ENCODE measurements around the gene GREM2.

GREM2 gene

GRCh38 chr1:240516069-240516468 is 95.9 kb downstream of the GREM2 start:
- H3K9me3 ChIP-seq (ENCODE audit: insufficient read depth, low read length), result no peaks in the 10 kb centered on the region
- DNase-seq (ENCODE audit: low read depth, low spot score), result no peak
- H3K9ac ChIP-seq (ENCODE audit: insufficient read length, low read depth), result no peak overlapping the region
- H3K36me3 ChIP-seq (ENCODE audit: insufficient read depth, insufficient read length, low read length), result no peaks in the 10 kb centered on the region
- no peaks in the 10 kb centered on the region for H3K27me3 ChIP-seq (ENCODE audit: insufficient read depth, insufficient read length)
- TF ChIP-seq ZNF274 (IDR thresholded peaks at IDR 0.05; ENCODE audit: low read depth, low read length) (no peak), YY1 (IDR thresholded peaks at IDR 0.05; ENCODE audit: insufficient read depth, insufficient read length) (no peak), SUZ12 (IDR thresholded peaks at IDR 0.05; ENCODE audit: extremely low read depth, insufficient read depth, insufficient read length) (no peak)
- H3K4me3 ChIP-seq (ENCODE audit: insufficient read length, low read depth), result no peak overlapping the region
- H3K4me1 ChIP-seq (ENCODE audit: insufficient read depth, insufficient read length), result no peaks in the 10 kb centered on the region

GRCh38 chr1:240515505-240515904 is 96.5 kb downstream of the GREM2 start:
- Histone ChIP-seq H3K4me1 (ENCODE audit: insufficient read depth, insufficient read length) (no peaks in the 10 kb centered on the region), H3K4me3 (ENCODE audit: insufficient read length, low read depth) (no peak overlapping the region), H3K36me3 (ENCODE audit: insufficient read depth, insufficient read length, low read length) (no peaks in the 10 kb centered on the region), H3K27me3 (ENCODE audit: insufficient read depth, insufficient read length) (no peaks in the 10 kb centered on the region), H3K9me3 (ENCODE audit: insufficient read depth, low read length) (no peaks in the 10 kb centered on the region), H3K9ac (ENCODE audit: insufficient read length, low read depth) (no peak overlapping the region)
- no peak for TF ChIP-seq YY1 (IDR thresholded peaks at IDR 0.05; ENCODE audit: insufficient read depth, insufficient read length)
- no peak for TF ChIP-seq SUZ12 (IDR thresholded peaks at IDR 0.05; ENCODE audit: extremely low read depth, insufficient read depth, insufficient read length)
- TF ChIP-seq ZNF274 (IDR thresholded peaks at IDR 0.05; ENCODE audit: low read depth, low read length), result no peak
- no peak for DNase-seq (ENCODE audit: low read depth, low spot score)

DNA sequence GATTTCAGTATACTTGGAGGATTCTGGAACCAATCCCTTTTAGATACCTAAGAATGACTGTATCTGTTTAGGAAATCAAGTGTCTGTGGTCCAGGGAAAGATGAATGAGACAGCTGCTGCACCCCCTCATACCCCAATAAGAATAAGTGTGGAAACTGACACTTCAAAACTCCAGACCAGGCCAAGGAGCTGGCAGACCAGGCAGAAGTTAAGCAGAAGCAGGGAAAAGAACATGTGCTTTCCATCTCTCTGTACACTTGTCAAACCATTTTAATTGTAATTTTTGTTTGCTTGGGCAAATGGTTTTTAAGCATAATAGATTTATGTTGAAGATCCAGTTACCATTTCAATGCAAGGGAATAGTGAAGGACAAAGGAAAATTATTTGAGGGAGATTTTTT is 100.2 kb downstream of the GREM2 start:
- H3K36me3 ChIP-seq (ENCODE audit: insufficient read depth, insufficient read length, low read length), result no peaks in the 10 kb centered on the region
- no peak overlapping the region for H3K4me3 ChIP-seq (ENCODE audit: insufficient read length, low read depth)
- no peak overlapping the region for H3K9ac ChIP-seq (ENCODE audit: insufficient read length, low read depth)
- no peak for DNase-seq (ENCODE audit: low read depth, low spot score)
- no peaks in the 10 kb centered on the region for H3K4me1 ChIP-seq (ENCODE audit: insufficient read depth, insufficient read length)
- TF ChIP-seq YY1 (IDR thresholded peaks at IDR 0.05; ENCODE audit: insufficient read depth, insufficient read length), result no peak
- TF ChIP-seq ZNF274 (IDR thresholded peaks at IDR 0.05; ENCODE audit: low read depth, low read length), result no peak
- TF ChIP-seq SUZ12 (IDR thresholded peaks at IDR 0.05; ENCODE audit: extremely low read depth, insufficient read depth, insufficient read length), result no peak
- no peaks in the 10 kb centered on the region for H3K27me3 ChIP-seq (ENCODE audit: insufficient read depth, insufficient read length)
- no peaks in the 10 kb centered on the region for H3K9me3 ChIP-seq (ENCODE audit: insufficient read depth, low read length)

GRCh38 chr1:240508950-240509349 is 103.0 kb downstream of the GREM2 start:
- no peak overlapping the region for H3K4me3 ChIP-seq (ENCODE audit: insufficient read length, low read depth)
- DNase-seq (ENCODE audit: low read depth, low spot score), result no peak
- no peaks in the 10 kb centered on the region for H3K36me3 ChIP-seq (ENCODE audit: insufficient read depth, insufficient read length, low read length)
- H3K4me1 ChIP-seq (ENCODE audit: insufficient read depth, insufficient read length), result no peaks in the 10 kb centered on the region
- H3K27me3 ChIP-seq (ENCODE audit: insufficient read depth, insufficient read length), result no peaks in the 10 kb centered on the region
- TF ChIP-seq ZNF274 (IDR thresholded peaks at IDR 0.05; ENCODE audit: low read depth, low read length), result no peak
- H3K9ac ChIP-seq (ENCODE audit: insufficient read length, low read depth), result no peak overlapping the region
- 0 out of 2 replicates have a peak, but pooled peaks cover 5% of the 10 kb centered on the region for H3K9me3 ChIP-seq (ENCODE audit: insufficient read depth, low read length)

- Histone ChIP-seq H3K9me3 (ENCODE audit: insufficient read depth, low read length) (0 out of 2 replicates have a peak, but pooled peaks cover 5% of the 10 kb centered on the region), H3K4me3 (ENCODE audit: insufficient read length, low read depth) (no peak overlapping the region), H3K9ac (ENCODE audit: insufficient read length, low read depth) (no peak overlapping the region), H3K36me3 (ENCODE audit: insufficient read depth, insufficient read length, low read length) (no peaks in the 10 kb centered on the region), H3K27me3 (ENCODE audit: insufficient read depth, insufficient read length) (no peaks in the 10 kb centered on the region), H3K4me1 (ENCODE audit: insufficient read depth, insufficient read length) (no peaks in the 10 kb centered on the region)
- no peak for DNase-seq (ENCODE audit: low read depth, low spot score)
- TF ChIP-seq SUZ12 (IDR thresholded peaks at IDR 0.05; ENCODE audit: extremely low read depth, insufficient read depth, insufficient read length), result no peak
- no peak for TF ChIP-seq ZNF274 (IDR thresholded peaks at IDR 0.05; ENCODE audit: low read depth, low read length)
- TF ChIP-seq YY1 (IDR thresholded peaks at IDR 0.05; ENCODE audit: insufficient read depth, insufficient read length), result no peak
These were observed 103.8 kb downstream of the GREM2 start for GRCh38 chr1:240508201-240508600.

- Histone ChIP-seq H3K4me3 (ENCODE audit: insufficient read length, low read depth) (no peak overlapping the region), H3K9me3 (ENCODE audit: insufficient read depth, low read length) (0 out of 2 replicates have a peak, but pooled peaks cover 5% of the 10 kb centered on the region), H3K9ac (ENCODE audit: insufficient read length, low read depth) (no peak overlapping the region), H3K36me3 (ENCODE audit: insufficient read depth, insufficient read length, low read length) (no peaks in the 10 kb centered on the region), H3K27me3 (ENCODE audit: insufficient read depth, insufficient read length) (no peaks in the 10 kb centered on the region), H3K4me1 (ENCODE audit: insufficient read depth, insufficient read length) (no peaks in the 10 kb centered on the region)
- DNase-seq (ENCODE audit: low read depth, low spot score), result no peak
- TF ChIP-seq ZNF274 (IDR thresholded peaks at IDR 0.05; ENCODE audit: low read depth, low read length) (no peak), YY1 (IDR thresholded peaks at IDR 0.05; ENCODE audit: insufficient read depth, insufficient read length) (no peak), SUZ12 (IDR thresholded peaks at IDR 0.05; ENCODE audit: extremely low read depth, insufficient read depth, insufficient read length) (no peak)
These were observed 105.8 kb downstream of the GREM2 start for GRCh38 chr1:240506176-240506575.

DNA sequence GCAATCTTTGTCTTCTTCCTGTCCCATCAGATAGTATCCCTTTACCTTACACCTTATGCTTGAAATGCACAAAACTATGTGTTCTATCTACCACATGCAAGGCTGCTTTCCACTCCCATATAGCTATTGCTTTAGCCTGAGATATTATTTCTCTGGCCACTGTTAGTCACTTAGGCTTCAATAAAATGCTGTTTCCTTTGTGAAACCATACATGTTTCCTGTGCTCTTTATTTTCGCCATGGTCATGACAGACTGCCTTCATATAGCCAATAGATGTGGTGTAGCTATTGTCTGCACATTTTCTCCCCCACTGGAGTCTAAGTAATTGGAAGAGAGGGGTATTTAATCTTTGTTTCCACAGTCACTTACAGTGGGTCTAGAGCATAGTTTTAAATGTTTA is 108.4 kb downstream of the GREM2 start:
- no peak for TF ChIP-seq YY1 (IDR thresholded peaks at IDR 0.05; ENCODE audit: insufficient read depth, insufficient read length)
- no peak for TF ChIP-seq SUZ12 (IDR thresholded peaks at IDR 0.05; ENCODE audit: extremely low read depth, insufficient read depth, insufficient read length)
- TF ChIP-seq ZNF274 (IDR thresholded peaks at IDR 0.05; ENCODE audit: low read depth, low read length), result no peak
- Histone ChIP-seq H3K9me3 (ENCODE audit: insufficient read depth, low read length) (0 out of 2 replicates have a peak, but pooled peaks cover 5% of the 10 kb centered on the region), H3K27me3 (ENCODE audit: insufficient read depth, insufficient read length) (no peaks in the 10 kb centered on the region), H3K4me1 (ENCODE audit: insufficient read depth, insufficient read length) (no peaks in the 10 kb centered on the region), H3K9ac (ENCODE audit: insufficient read length, low read depth) (no peak overlapping the region), H3K36me3 (ENCODE audit: insufficient read depth, insufficient read length, low read length) (no peaks in the 10 kb centered on the region), H3K4me3 (ENCODE audit: insufficient read length, low read depth) (no peak overlapping the region)
- no peak for DNase-seq (ENCODE audit: low read depth, low spot score)

DNA sequence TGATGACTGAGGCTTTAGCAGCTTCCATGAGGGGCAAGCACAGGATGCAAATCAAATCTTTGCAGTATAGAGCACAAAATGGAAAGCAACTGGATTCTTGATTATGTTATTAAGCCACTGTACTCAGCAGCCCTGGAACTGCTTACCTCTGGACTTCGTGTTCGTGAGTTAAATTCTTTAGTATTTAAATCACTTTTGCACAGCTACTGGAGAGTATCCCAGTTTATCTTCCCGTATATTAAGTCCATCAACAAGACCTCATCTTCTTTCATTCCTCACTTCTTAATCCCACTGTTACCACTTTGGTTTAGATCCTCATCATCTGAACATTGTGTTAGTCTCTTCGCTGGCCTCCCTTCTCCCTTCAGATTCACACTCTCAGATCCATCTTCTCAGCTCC is 108.9 kb downstream of the GREM2 start:
- no peak for TF ChIP-seq ZNF274 (IDR thresholded peaks at IDR 0.05; ENCODE audit: low read depth, low read length)
- TF ChIP-seq YY1 (IDR thresholded peaks at IDR 0.05; ENCODE audit: insufficient read depth, insufficient read length), result no peak
- no peak for DNase-seq (ENCODE audit: low read depth, low spot score)
- Histone ChIP-seq H3K9me3 (ENCODE audit: insufficient read depth, low read length) (0 out of 2 replicates have a peak, but pooled peaks cover 5% of the 10 kb centered on the region), H3K4me1 (ENCODE audit: insufficient read depth, insufficient read length) (no peaks in the 10 kb centered on the region), H3K36me3 (ENCODE audit: insufficient read depth, insufficient read length, low read length) (no peaks in the 10 kb centered on the region), H3K27me3 (ENCODE audit: insufficient read depth, insufficient read length) (no peaks in the 10 kb centered on the region), H3K9ac (ENCODE audit: insufficient read length, low read depth) (no peak overlapping the region), H3K4me3 (ENCODE audit: insufficient read length, low read depth) (no peak overlapping the region)

All from NT2/D1 (cell line).